Transverse colon (tissue), 4 donors: ENCODE measurements around the gene ARHGEF10L. TPM values are rescaled to one million over a fixed set of nuclear protein-coding genes. Genes with fewer than 3 reads are reported as not detected.

ENCODE experiments used
- DNase-seq: peaks from one replicate; pipeline ENCODE4 v3.0.0-alpha.2; 2019
- H3K27ac ChIP-seq, 4 donors: fragments of 200-600 bp; sonication (generic); 2 replicates each; pipeline ENCODE4 v1.5.1; 2016 to 2018; ENCODE audit warnings: inconsistent platforms in 4 of 4
- H3K27me3 ChIP-seq: fragments of 200-600 bp; sonication (generic); 2 replicates; pipeline ENCODE4 v1.5.1; 2017; ENCODE audit warnings: inconsistent platforms
- H3K36me3 ChIP-seq, 4 donors: fragments of 200-600 bp; sonication (generic); 2 replicates each; pipeline ENCODE4 v1.5.1; 2017 to 2019; ENCODE audit warnings: inconsistent platforms in 4 of 4
- H3K4me1 ChIP-seq, 4 donors: fragments of 200-600 bp; sonication (generic); 2 replicates each; pipeline ENCODE4 v1.5.1; 2017 to 2020; ENCODE audit warnings: inconsistent platforms in 4 of 4
- H3K4me3 ChIP-seq, 4 donors: fragments of 200-600 bp; sonication (generic); 1 replicate in 1 of 4; 2 replicates in 3 of 4; pipeline versions ENCODE4 v1.5.1 to v1.6.1; 2017 to 2019; ENCODE audit warnings: inconsistent platforms in 4 of 4
- H3K9me3 ChIP-seq, 2 donors: fragments of 200-600 bp; sonication (generic); 2 replicates each; pipeline ENCODE4 v1.5.1; 2017 to 2019; ENCODE audit warnings: inconsistent platforms in 2 of 2
- EP300 ChIP-seq: sonication (generic); formaldehyde crosslinking; IDR thresholded peaks from one replicate; pipeline ENCODE4 v1.6.1; 2017; ENCODE audit warnings: antibody characterized with exemption, low read depth
- POLR2A ChIP-seq: fragments of 450-650 bp; IDR thresholded peaks from one replicate; pipeline ENCODE4 v1.6.1; 2016; ENCODE audit warnings: antibody characterized with exemption, mild to moderate bottlenecking, moderate library complexity
- POLR2AphosphoS5 ChIP-seq, 3 donors: sonication (generic); formaldehyde crosslinking; IDR thresholded peaks; one replicate each; pipeline ENCODE4 v1.6.1; 2016; ENCODE audit warnings: antibody characterized with exemption in 3 of 3
- WGBS, 2 donors: methylation state at CpG; one replicate each; pipeline ENCODE4 v1.1.5; 2018; ENCODE audit warnings: low coverage in 1 of 2; 5-methylcytosine and 5-hydroxymethylcytosine counted together
- in situ Hi-C, 4 donors: fragments of 200-750 bp; cut with MboI; loops; one replicate each; pipeline versions ENCODE4 v1.15.0 to v1.15.1; 2017; ENCODE audit warnings: low sequenced_read_pairs in 3 of 4, low pct_ligation_motif_present in 1 of 4, low pct_unique_long_range_greater_than_20kb in 1 of 4
- intact Hi-C: fragments of 100-400 bp; cut with DNase I; formaldehyde crosslinking; loops from one replicate; pipeline ENCODE4 v1.15.1; 2023; ENCODE audit warnings: low total_unique reads
- total RNA-seq, 4 donors: library from RNA; depleted of rRNA; stranded (reverse); fragments of >200 nt; gene quantifications; one replicate each; pipeline ENCODE4 v1.1.0, GENCODE V29; 2016
- TF ChIP-seq, protein P1 (sequence below), 5 experiments: fragments of 200-600 bp in 3 of 5; fragments of 450-650 bp in 2 of 5; sonication (generic) in 3 of 5; IDR thresholded peaks; 1 replicate in 2 of 5; 2 replicates in 3 of 5; pipeline ENCODE4 v1.5.1; 2016 to 2017; ENCODE audit warnings: antibody characterized with exemption in 5 of 5, inconsistent platforms in 3 of 5, mild to moderate bottlenecking in 2 of 5, moderate library complexity in 1 of 5

ARHGEF10L gene
- total RNA-seq, 4 donors from 2014 or later, result 115 to 326 (median 199) TPM

DNA sequence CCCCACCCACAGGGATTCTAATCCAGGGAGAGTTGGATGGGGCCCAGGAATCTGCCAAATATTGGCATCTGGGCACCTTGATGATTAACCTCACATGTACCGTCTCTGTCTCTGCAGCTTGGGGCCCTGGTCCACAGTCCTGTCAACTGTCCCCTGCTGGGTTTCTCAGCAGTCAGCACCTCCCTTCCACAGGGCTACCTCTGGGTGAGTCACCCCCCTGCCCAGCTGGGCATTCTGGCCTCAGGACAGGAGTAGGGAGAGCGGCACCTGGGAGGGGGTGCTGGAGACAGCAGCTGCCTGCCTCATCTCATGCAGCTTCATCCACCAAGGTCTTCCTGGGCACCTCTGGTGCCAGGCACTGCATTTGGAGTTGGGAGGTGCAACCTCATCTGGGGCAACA lies 115.0 kb downstream of the ARHGEF10L start:
- TF ChIP-seq POLR2A, result no peak
- TF ChIP-seq EP300, result no peak
- TF ChIP-seq, protein P1, sequence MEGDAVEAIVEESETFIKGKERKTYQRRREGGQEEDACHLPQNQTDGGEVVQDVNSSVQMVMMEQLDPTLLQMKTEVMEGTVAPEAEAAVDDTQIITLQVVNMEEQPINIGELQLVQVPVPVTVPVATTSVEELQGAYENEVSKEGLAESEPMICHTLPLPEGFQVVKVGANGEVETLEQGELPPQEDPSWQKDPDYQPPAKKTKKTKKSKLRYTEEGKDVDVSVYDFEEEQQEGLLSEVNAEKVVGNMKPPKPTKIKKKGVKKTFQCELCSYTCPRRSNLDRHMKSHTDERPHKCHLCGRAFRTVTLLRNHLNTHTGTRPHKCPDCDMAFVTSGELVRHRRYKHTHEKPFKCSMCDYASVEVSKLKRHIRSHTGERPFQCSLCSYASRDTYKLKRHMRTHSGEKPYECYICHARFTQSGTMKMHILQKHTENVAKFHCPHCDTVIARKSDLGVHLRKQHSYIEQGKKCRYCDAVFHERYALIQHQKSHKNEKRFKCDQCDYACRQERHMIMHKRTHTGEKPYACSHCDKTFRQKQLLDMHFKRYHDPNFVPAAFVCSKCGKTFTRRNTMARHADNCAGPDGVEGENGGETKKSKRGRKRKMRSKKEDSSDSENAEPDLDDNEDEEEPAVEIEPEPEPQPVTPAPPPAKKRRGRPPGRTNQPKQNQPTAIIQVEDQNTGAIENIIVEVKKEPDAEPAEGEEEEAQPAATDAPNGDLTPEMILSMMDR (IDR thresholded peaks at IDR 0.05), result no peak
- TF ChIP-seq POLR2AphosphoS5 (IDR thresholded peaks at IDR 0.05), result no peak
- no peaks in the 10 kb centered on the region for H3K4me1 ChIP-seq
- H3K9me3 ChIP-seq, result no peaks in the 10 kb centered on the region
- H3K27me3 ChIP-seq, result no peaks in the 10 kb centered on the region
- no peak for DNase-seq
- WGBS, 2 donors, result 90% methylated on average over 2 of the region's 2 CpGs; no CpG with 5 or more reads in 1 of the 2 donors
- in situ Hi-C loops (no loop called here), intact Hi-C loops (loop anchor here (10.0 kb wide), 1 partner anchor 580 kb away; no protein-coding TSS in a partner anchor)
- peaks cover 0 to 28% (median 8%) of the 10 kb centered on the region in 4 donors for H3K36me3 ChIP-seq
- no peak overlapping the region for H3K4me3 ChIP-seq
- no peak overlapping the region for H3K27ac ChIP-seq

- TF ChIP-seq, protein P1 (IDR thresholded peaks at IDR 0.05), result no peak
- no peak for TF ChIP-seq POLR2A
- no peak for TF ChIP-seq EP300
- TF ChIP-seq POLR2AphosphoS5 (IDR thresholded peaks at IDR 0.05), result no peak
- DNase-seq, result no peak
- in situ Hi-C loops, result no loop called here
- no peak overlapping the region for H3K27ac ChIP-seq
- no peaks in the 10 kb centered on the region for H3K9me3 ChIP-seq
- intact Hi-C loops, result loop anchor here (10.0 kb wide), 1 partner anchor 580 kb away; no protein-coding TSS in a partner anchor
- no peaks in the 10 kb centered on the region for H3K4me1 ChIP-seq
- H3K4me3 ChIP-seq, result no peak overlapping the region
- WGBS, 2 donors, result 98 to 100% methylated on average over 1 of the region's 1 CpG
- H3K36me3 ChIP-seq, result peaks cover 0 to 21% (median 8%) of the 10 kb centered on the region in 4 donors
- no peaks in the 10 kb centered on the region for H3K27me3 ChIP-seq
Observed at GRCh38 chr1:17655169-17655568, 115.7 kb downstream of the ARHGEF10L start.

GRCh38 chr1:17655922-17656321 lies 116.4 kb downstream of the ARHGEF10L start:
- no peaks in the 10 kb centered on the region for H3K27me3 ChIP-seq
- in situ Hi-C loops (no loop called here), intact Hi-C loops (loop anchor here (10.0 kb wide), 1 partner anchor 579 kb away; no protein-coding TSS in a partner anchor)
- peaks cover 0 to 18% (median 8%) of the 10 kb centered on the region in 4 donors for H3K36me3 ChIP-seq
- WGBS, 2 donors, result 84% methylated on average over 14 of the region's 15 CpGs; no CpG with 5 or more reads in 1 of the 2 donors
- no peaks in the 10 kb centered on the region for H3K9me3 ChIP-seq
- no peak overlapping the region for H3K4me3 ChIP-seq
- no peak for DNase-seq
- no peaks in the 10 kb centered on the region for H3K4me1 ChIP-seq
- TF ChIP-seq EP300 (no peak), POLR2AphosphoS5 (IDR thresholded peaks at IDR 0.05) (no peak), POLR2A (no peak)
- TF ChIP-seq, protein P1 (IDR thresholded peaks at IDR 0.05), result no peak
- no peak overlapping the region for H3K27ac ChIP-seq

GRCh38 chr1:17657436-17657835 lies 117.9 kb downstream of the ARHGEF10L start:
- DNase-seq, result no peak
- Histone ChIP-seq H3K27ac (no peak overlapping the region), H3K9me3 (no peaks in the 10 kb centered on the region), H3K27me3 (no peaks in the 10 kb centered on the region), H3K4me3 (no peak overlapping the region), H3K36me3 (peaks cover 0 to 9% (median 4%) of the 10 kb centered on the region in 4 donors), H3K4me1 (no peaks in the 10 kb centered on the region)
- intact Hi-C loops, result loop anchor here (10.0 kb wide), 1 partner anchor 577 kb away; no protein-coding TSS in a partner anchor
- TF ChIP-seq POLR2AphosphoS5 (IDR thresholded peaks at IDR 0.05), result no peak
- TF ChIP-seq, protein P1 (IDR thresholded peaks at IDR 0.05), result no peak
- TF ChIP-seq POLR2A, result no peak
- TF ChIP-seq EP300, result no peak
- 61 to 85% methylated on average over 6 to 13 of the region's 13 CpGs for WGBS, 2 donors
- in situ Hi-C loops, result no loop called here
